RKO (cell line): Measurements from ENCODE around the gene BLOC1S2.
"Not testable (repeated sequence)": the region's sequence is repeated elsewhere in the genome, so short reads cannot be mapped to it uniquely, and the experiment has no call there.

Source experiments
- DNase-seq: peaks from one replicate; pipeline ENCODE4 v3.0.0-alpha.2; 2016; ENCODE audit warnings: low spot score

The BLOC1S2 gene

GRCh38 chr10:100291356-100291755 lies 4.9 kb upstream of the BLOC1S2 start:
- DNase-seq = no peak

- no peak for DNase-seq
Measured at GRCh38 chr10:100289641-100290040, 3.2 kb upstream of the BLOC1S2 start.

GRCh38 chr10:100288196-100288595 lies 1.7 kb upstream of the BLOC1S2 start:
- DNase-seq = no peak

- DNase-seq = no peak
Measured at GRCh38 chr10:100287756-100288155, 1.3 kb upstream of the BLOC1S2 start.

GRCh38 chr10:100285326-100285725 lies 1.2 kb downstream of the BLOC1S2 start:
- DNase-seq = peak; percentile 36

- DNase-seq = no peak
Measured at GRCh38 chr10:100282907-100283306, 3.6 kb downstream of the BLOC1S2 start.

- DNase-seq = not testable (repeated sequence)
Measured at GRCh38 chr10:100276971-100277370, 9.5 kb downstream of the BLOC1S2 start.

GRCh38 chr10:100267239-100268104 lies 19.0 kb downstream of the BLOC1S2 start, which contains the start of gene CWF19L1:
TSS of gene CWF19L1 (minus strand) at chr10:100267638. CDS start at chr10:100267593, 45 bp downstream.
- peak; percentile 91 for DNase-seq

- DNase-seq = no peak
Measured at GRCh38 chr10:100265821-100266485, 20.5 kb downstream of the BLOC1S2 start.

GRCh38 chr10:100254191-100254590 lies 32.3 kb downstream of the BLOC1S2 start:
- DNase-seq = no peak

- no peak for DNase-seq
Measured at GRCh38 chr10:100253041-100253440, 33.4 kb downstream of the BLOC1S2 start.

- no peak for DNase-seq
Measured at GRCh38 chr10:100248820-100249219, 37.7 kb downstream of the BLOC1S2 start.

- DNase-seq = no peak
Measured at GRCh38 chr10:100245484-100246220, 40.8 kb downstream of the BLOC1S2 start.

GRCh38 chr10:100239851-100240250 lies 46.6 kb downstream of the BLOC1S2 start:
- no peak for DNase-seq

GRCh38 chr10:100238429-100238828 lies 48.1 kb downstream of the BLOC1S2 start:
- no peak for DNase-seq

GRCh38 chr10:100232101-100232500 lies 54.4 kb downstream of the BLOC1S2 start:
- DNase-seq = no peak

GRCh38 chr10:100229819-100230422 lies 56.6 kb downstream of the BLOC1S2 start:
- no peak for DNase-seq

- no peak for DNase-seq
Measured at GRCh38 chr10:100223879-100224278, 62.6 kb downstream of the BLOC1S2 start.
